Neural cell (in vitro differentiated cells): ENCODE results near the gene ERC2. TPM values are rescaled to one million over a fixed set of nuclear protein-coding genes. Genes with fewer than 3 reads are reported as not detected.

ENCODE experiments used
- H2AFZ ChIP-seq: fragments of 200-600, 300-800 bp; sonication (generic), shearing (Covaris generic); 2 replicates; pipeline ENCODE4 v1.6.0; 2014; ENCODE audit warnings: low read depth, mild to moderate bottlenecking, antibody characterized with exemption, low read length, moderate library complexity
- H3F3A ChIP-seq: fragments of 200-600 bp; shearing (Covaris generic); 2 replicates; pipeline ENCODE4 v1.6.1; 2016; ENCODE audit warnings: mild to moderate bottlenecking, moderate library complexity, mixed read lengths, antibody characterized with exemption, low read length; ENCODE audit not compliant: insufficient read depth, poor library complexity, severe bottlenecking
- H3K27ac ChIP-seq: fragments of 200-600, 300-800 bp; sonication (generic), shearing (Covaris generic); 2 replicates; pipeline ENCODE4 v1.5.1; 2014; ENCODE audit warnings: mild to moderate bottlenecking, low read length, moderate library complexity
- H3K27me3 ChIP-seq: fragments of 300-800, 200-600 bp; sonication (generic), shearing (Covaris generic); 2 replicates; pipeline ENCODE4 v1.6.0; 2014; ENCODE audit warnings: mild to moderate bottlenecking, low read depth, low read length, moderate library complexity; ENCODE audit not compliant: insufficient read depth
- H3K36me3 ChIP-seq: fragments of 300-800, 200-600 bp; sonication (generic), shearing (Covaris generic); 2 replicates; pipeline ENCODE4 v1.5.1; 2014; ENCODE audit warnings: mild to moderate bottlenecking, antibody characterized with exemption, low read length, moderate library complexity; ENCODE audit not compliant: insufficient read depth
- H3K4me2 ChIP-seq: fragments of 300-800, 200-600 bp; sonication (generic), shearing (Covaris generic); 2 replicates; pipeline ENCODE4 v1.6.0; 2014; ENCODE audit warnings: mild to moderate bottlenecking, low read length
- H3K4me3 ChIP-seq: fragments of 300-800, 200-600 bp; sonication (generic), shearing (Covaris generic); 2 replicates; pipeline ENCODE4 v1.5.1; 2014; ENCODE audit warnings: mild to moderate bottlenecking, low read length, moderate library complexity
- H3K79me2 ChIP-seq: fragments of 200-600 bp; shearing (Covaris generic); replicated peaks from 2 replicates; pipeline ENCODE4 v1.6.0; 2014; ENCODE audit warnings: mild to moderate bottlenecking, low read length, moderate library complexity; ENCODE audit not compliant: insufficient read depth
- H3K9ac ChIP-seq: fragments of 300-800, 200-600 bp; sonication (generic), shearing (Covaris generic); 2 replicates; pipeline ENCODE4 v1.6.1; 2016; ENCODE audit warnings: mild to moderate bottlenecking, low read length, mixed read lengths
- H3K9me2 ChIP-seq: fragments of 200-600 bp; shearing (Covaris generic); 2 replicates; pipeline ENCODE4 v1.6.1; 2016; ENCODE audit warnings: mild to moderate bottlenecking, low read length, mixed read lengths; ENCODE audit not compliant: insufficient read depth
- H3K9me3 ChIP-seq: fragments of 200-600, 300-800 bp; sonication (generic), shearing (Covaris generic); 2 replicates; pipeline ENCODE4 v1.6.1; 2016; ENCODE audit warnings: mild to moderate bottlenecking, mixed run types, low read length, moderate library complexity, mixed read lengths
- H4K20me1 ChIP-seq: fragments of 200-600 bp; shearing (Covaris generic); 2 replicates; pipeline ENCODE4 v1.6.1; 2016; ENCODE audit warnings: mild to moderate bottlenecking, mixed run types; ENCODE audit not compliant: insufficient read depth
- EP300 ChIP-seq: fragments of 450-650 bp; conservative IDR thresholded peaks from 2 replicates; pipeline ENCODE4 v1.6.1; 2014; ENCODE audit warnings: antibody characterized with exemption, mild to moderate bottlenecking, moderate library complexity; ENCODE audit not compliant: poor library complexity, severe bottlenecking
- EZH2 ChIP-seq: fragments of 200-600, 300-800 bp; shearing (Covaris generic), sonication (generic); IDR thresholded peaks from 2 replicates; pipeline ENCODE4 v1.6.1; 2014; ENCODE audit warnings: antibody characterized with exemption, low read length, borderline replicate concordance, mild to moderate bottlenecking; ENCODE audit not compliant: insufficient read depth, poor library complexity, severe bottlenecking
- MXI1 ChIP-seq: fragments of 450-650 bp; conservative IDR thresholded peaks from 2 replicates; pipeline ENCODE4 v1.6.1; 2014; ENCODE audit warnings: antibody characterized with exemption, mild to moderate bottlenecking; ENCODE audit not compliant: poor library complexity, severe bottlenecking
- POLR2AphosphoS5 ChIP-seq: IDR thresholded peaks from 2 replicates; pipeline ENCODE4 v1.6.1; 2012
- RAD21 ChIP-seq: fragments of 450-650 bp; conservative IDR thresholded peaks from 2 replicates; pipeline ENCODE4 v1.6.1; 2014; ENCODE audit warnings: antibody characterized with exemption, mild to moderate bottlenecking, moderate library complexity
- SMC3 ChIP-seq: fragments of 450-650 bp; conservative IDR thresholded peaks from 2 replicates; pipeline ENCODE4 v1.6.1; 2014; ENCODE audit warnings: antibody characterized with exemption, mild to moderate bottlenecking, moderate library complexity; ENCODE audit not compliant: poor library complexity
- TAF1 ChIP-seq: IDR thresholded peaks from 2 replicates; pipeline ENCODE4 v1.6.1; 2012; ENCODE audit warnings: low read depth
- polyA plus RNA-seq: library from polyadenylated mRNA; depleted of rRNA; stranded (reverse); fragments of >200 nt; gene quantifications from 2 replicates; pipeline ENCODE4 v1.2.3, GENCODE V29; 2014
- TF ChIP-seq, protein P1 (sequence below): fragments of 450-650 bp; IDR thresholded peaks from 2 replicates; pipeline ENCODE4 v1.5.1; 2014; ENCODE audit warnings: antibody characterized with exemption, mild to moderate bottlenecking, moderate library complexity; ENCODE audit not compliant: poor library complexity, severe bottlenecking
- TF ChIP-seq, protein P2 (sequence below): IDR thresholded peaks from 2 replicates; pipeline ENCODE4 v1.6.1; 2012; ENCODE audit warnings: borderline replicate concordance

The ERC2 gene
- polyA plus RNA-seq, 1 donor from 2014 or later, result 60.4 TPM

DNA sequence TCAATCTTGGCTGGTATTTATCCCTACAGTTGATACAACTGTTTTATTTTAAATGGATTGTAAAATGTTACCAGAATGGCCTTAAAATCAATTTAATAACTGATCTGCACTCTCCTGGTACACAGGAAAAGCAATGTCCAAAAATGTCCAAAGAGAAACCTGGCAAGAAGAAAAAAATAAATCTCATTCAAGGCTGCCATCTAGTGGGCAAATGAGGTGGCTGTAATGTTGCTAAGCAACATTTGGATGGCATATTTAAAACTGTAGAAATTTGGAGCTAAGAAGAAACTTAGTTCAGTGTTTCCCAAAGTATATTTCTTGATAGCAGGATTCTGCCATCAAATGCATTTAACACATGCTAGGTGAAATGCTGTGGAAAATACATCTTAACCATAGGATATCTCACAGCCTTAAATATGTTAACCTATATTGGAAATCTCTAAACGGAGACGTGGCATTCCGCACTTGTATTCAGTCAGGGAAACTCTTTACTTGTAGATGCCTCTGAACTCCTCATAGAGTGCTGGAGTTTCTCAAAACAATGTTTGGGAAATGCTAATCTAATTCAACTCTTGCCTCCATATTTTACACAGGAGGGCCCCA, 216.8 kb downstream of the ERC2 start:
- H4K20me1 ChIP-seq, result no peaks in the 10 kb centered on the region

DNA sequence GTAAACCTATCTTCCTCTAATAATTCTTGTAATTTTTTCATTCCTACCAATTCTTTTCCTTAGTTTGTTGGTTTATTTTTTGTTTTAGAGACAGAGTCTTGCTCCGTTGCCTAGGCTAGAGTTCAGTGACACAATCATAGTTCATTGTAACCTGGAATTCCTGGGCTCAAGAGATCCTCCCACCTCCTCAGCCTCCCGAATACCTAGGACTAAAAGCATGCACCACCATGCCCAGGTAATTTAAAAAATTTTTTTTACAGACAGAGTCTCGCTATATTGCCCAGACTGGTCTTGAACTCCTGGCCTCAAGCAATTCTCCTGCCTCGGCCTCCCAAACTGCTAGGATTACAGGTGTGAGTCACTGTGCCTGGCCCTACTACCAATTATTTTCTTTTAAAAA, 220.2 kb downstream of the ERC2 start:
- Histone ChIP-seq H3K27me3 (no peaks in the 10 kb centered on the region), H3K9ac (no peak overlapping the region), H2AFZ (no peak overlapping the region), H3K27ac (no peak overlapping the region), H3K79me2 (no peaks in the 10 kb centered on the region), H3K4me2 (no peak overlapping the region), H3K4me3 (no peak overlapping the region), H3K9me3 (no peaks in the 10 kb centered on the region), H3F3A (no peaks in the 10 kb centered on the region), H3K9me2 (no peaks in the 10 kb centered on the region), H4K20me1 (no peaks in the 10 kb centered on the region), H3K36me3 (no peaks in the 10 kb centered on the region)
- TF ChIP-seq EP300, result no peak
- TF ChIP-seq SMC3, result no peak
- TF ChIP-seq, protein P1, sequence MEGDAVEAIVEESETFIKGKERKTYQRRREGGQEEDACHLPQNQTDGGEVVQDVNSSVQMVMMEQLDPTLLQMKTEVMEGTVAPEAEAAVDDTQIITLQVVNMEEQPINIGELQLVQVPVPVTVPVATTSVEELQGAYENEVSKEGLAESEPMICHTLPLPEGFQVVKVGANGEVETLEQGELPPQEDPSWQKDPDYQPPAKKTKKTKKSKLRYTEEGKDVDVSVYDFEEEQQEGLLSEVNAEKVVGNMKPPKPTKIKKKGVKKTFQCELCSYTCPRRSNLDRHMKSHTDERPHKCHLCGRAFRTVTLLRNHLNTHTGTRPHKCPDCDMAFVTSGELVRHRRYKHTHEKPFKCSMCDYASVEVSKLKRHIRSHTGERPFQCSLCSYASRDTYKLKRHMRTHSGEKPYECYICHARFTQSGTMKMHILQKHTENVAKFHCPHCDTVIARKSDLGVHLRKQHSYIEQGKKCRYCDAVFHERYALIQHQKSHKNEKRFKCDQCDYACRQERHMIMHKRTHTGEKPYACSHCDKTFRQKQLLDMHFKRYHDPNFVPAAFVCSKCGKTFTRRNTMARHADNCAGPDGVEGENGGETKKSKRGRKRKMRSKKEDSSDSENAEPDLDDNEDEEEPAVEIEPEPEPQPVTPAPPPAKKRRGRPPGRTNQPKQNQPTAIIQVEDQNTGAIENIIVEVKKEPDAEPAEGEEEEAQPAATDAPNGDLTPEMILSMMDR, result no peak
- TF ChIP-seq, protein P2, sequence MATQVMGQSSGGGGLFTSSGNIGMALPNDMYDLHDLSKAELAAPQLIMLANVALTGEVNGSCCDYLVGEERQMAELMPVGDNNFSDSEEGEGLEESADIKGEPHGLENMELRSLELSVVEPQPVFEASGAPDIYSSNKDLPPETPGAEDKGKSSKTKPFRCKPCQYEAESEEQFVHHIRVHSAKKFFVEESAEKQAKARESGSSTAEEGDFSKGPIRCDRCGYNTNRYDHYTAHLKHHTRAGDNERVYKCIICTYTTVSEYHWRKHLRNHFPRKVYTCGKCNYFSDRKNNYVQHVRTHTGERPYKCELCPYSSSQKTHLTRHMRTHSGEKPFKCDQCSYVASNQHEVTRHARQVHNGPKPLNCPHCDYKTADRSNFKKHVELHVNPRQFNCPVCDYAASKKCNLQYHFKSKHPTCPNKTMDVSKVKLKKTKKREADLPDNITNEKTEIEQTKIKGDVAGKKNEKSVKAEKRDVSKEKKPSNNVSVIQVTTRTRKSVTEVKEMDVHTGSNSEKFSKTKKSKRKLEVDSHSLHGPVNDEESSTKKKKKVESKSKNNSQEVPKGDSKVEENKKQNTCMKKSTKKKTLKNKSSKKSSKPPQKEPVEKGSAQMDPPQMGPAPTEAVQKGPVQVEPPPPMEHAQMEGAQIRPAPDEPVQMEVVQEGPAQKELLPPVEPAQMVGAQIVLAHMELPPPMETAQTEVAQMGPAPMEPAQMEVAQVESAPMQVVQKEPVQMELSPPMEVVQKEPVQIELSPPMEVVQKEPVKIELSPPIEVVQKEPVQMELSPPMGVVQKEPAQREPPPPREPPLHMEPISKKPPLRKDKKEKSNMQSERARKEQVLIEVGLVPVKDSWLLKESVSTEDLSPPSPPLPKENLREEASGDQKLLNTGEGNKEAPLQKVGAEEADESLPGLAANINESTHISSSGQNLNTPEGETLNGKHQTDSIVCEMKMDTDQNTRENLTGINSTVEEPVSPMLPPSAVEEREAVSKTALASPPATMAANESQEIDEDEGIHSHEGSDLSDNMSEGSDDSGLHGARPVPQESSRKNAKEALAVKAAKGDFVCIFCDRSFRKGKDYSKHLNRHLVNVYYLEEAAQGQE, result no peak
- no peak for TF ChIP-seq POLR2AphosphoS5
- TF ChIP-seq RAD21, result no peak
- no peak for TF ChIP-seq EZH2
- TF ChIP-seq MXI1, result no peak
- no peak for TF ChIP-seq TAF1

More for the DNA sequence above, 216.8 kb downstream of the ERC2 start:
- Histone ChIP-seq H3K79me2 (no peaks in the 10 kb centered on the region), H3F3A (no peaks in the 10 kb centered on the region), H3K9me3 (no peaks in the 10 kb centered on the region), H3K9ac (no peak overlapping the region), H2AFZ (no peak overlapping the region), H3K36me3 (no peaks in the 10 kb centered on the region), H3K9me2 (no peaks in the 10 kb centered on the region), H3K27ac (no peak overlapping the region), H3K4me2 (no peak overlapping the region), H3K27me3 (no peaks in the 10 kb centered on the region), H3K4me3 (no peak overlapping the region)
- TF ChIP-seq, protein P1, result peak; percentile 89
- TF ChIP-seq SMC3, result peak; percentile 88
- TF ChIP-seq MXI1, result no peak
- TF ChIP-seq RAD21, result peak; percentile 89
